ENCODE data around the gene UQCC3.

Gene UQCC3

GRCh38 chr11:62719302-62719978 lies 48.0 kb downstream of the UQCC3 start:
- H3F3A ChIP-seq (ENCODE audit: control insufficient read depth, insufficient read depth), result peaks cover 20% of the 10 kb centered on the region
- TF ChIP-seq, protein P1, sequence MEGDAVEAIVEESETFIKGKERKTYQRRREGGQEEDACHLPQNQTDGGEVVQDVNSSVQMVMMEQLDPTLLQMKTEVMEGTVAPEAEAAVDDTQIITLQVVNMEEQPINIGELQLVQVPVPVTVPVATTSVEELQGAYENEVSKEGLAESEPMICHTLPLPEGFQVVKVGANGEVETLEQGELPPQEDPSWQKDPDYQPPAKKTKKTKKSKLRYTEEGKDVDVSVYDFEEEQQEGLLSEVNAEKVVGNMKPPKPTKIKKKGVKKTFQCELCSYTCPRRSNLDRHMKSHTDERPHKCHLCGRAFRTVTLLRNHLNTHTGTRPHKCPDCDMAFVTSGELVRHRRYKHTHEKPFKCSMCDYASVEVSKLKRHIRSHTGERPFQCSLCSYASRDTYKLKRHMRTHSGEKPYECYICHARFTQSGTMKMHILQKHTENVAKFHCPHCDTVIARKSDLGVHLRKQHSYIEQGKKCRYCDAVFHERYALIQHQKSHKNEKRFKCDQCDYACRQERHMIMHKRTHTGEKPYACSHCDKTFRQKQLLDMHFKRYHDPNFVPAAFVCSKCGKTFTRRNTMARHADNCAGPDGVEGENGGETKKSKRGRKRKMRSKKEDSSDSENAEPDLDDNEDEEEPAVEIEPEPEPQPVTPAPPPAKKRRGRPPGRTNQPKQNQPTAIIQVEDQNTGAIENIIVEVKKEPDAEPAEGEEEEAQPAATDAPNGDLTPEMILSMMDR (IDR thresholded peaks at IDR 0.05; ENCODE audit: low read depth, low read length, poor library complexity, severe bottlenecking), result no peak
- TF ChIP-seq EZH2phosphoT487 (IDR thresholded peaks at IDR 0.05; ENCODE audit: borderline replicate concordance, low read length), result no peak
- H3K36me3 ChIP-seq (ENCODE audit: control insufficient read depth, low read length), result peaks cover 98% of the 10 kb centered on the region
- no peak overlapping the region for H3K27ac ChIP-seq (ENCODE audit: low read depth, low read length)
- H3K9me2 ChIP-seq (replicated peaks; ENCODE audit: control insufficient read depth, low read length), result no peaks in the 10 kb centered on the region
- peaks cover 6% of the 10 kb centered on the region; the same call in 1 of the 2 replicates for H4K20me1 ChIP-seq (ENCODE audit: control insufficient read depth, insufficient read depth, low read depth, low read length)
- no peaks in the 10 kb centered on the region for H3K27me3 ChIP-seq (ENCODE audit: control insufficient read depth, low read length)
- H3K4me2 ChIP-seq (ENCODE audit: low read length), result no peak overlapping the region
- H3K4me3 ChIP-seq (ENCODE audit: low read length), result no peak overlapping the region
- H3K79me2 ChIP-seq (ENCODE audit: control insufficient read depth, low read length), result peaks cover 80% of the 10 kb centered on the region
- H3K9me3 ChIP-seq (ENCODE audit: control insufficient read depth, insufficient read depth, low read length), result no peaks in the 10 kb centered on the region
- H3K4me1 ChIP-seq (ENCODE audit: control insufficient read depth, low read length), result peaks cover 5% of the 10 kb centered on the region

DNA sequence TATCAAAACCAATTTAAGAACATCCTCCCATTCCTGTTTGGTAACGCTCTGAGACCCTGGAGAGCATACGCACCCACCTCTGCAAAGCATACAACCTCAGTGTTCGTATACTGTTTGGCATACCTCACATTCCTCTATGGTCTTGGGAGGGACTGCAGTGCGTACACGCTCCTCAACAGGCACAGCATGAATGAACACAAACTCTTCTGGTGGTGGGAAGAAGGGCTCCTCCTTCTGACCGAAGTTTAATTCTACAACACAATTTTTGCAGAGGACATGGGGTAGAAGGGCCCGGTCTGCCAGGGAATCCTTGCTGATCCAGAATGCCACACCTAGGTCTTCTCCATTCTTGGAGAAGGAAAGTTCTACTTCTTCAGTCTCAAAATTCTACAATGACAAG lies 50.5 kb downstream of the UQCC3 start:
- Histone ChIP-seq H3K27ac (ENCODE audit: low read depth, low read length) (no peak overlapping the region), H3K4me2 (ENCODE audit: low read length) (no peak overlapping the region), H3F3A (ENCODE audit: control insufficient read depth, insufficient read depth) (0 out of 2 replicates have a peak, but pooled peaks cover 5% of the 10 kb centered on the region), H4K20me1 (ENCODE audit: control insufficient read depth, insufficient read depth, low read depth, low read length) (peaks cover 25% of the 10 kb centered on the region), H3K9me3 (ENCODE audit: control insufficient read depth, insufficient read depth, low read length) (no peaks in the 10 kb centered on the region), H3K79me2 (ENCODE audit: control insufficient read depth, low read length) (peaks cover 91% of the 10 kb centered on the region), H3K27me3 (ENCODE audit: control insufficient read depth, low read length) (no peaks in the 10 kb centered on the region), H3K4me3 (ENCODE audit: low read length) (no peak overlapping the region), H3K36me3 (ENCODE audit: control insufficient read depth, low read length) (peaks cover 98% of the 10 kb centered on the region), H3K4me1 (ENCODE audit: control insufficient read depth, low read length) (peaks cover 14% of the 10 kb centered on the region), H3K9me2 (replicated peaks; ENCODE audit: control insufficient read depth, low read length) (no peaks in the 10 kb centered on the region)
- no peak for TF ChIP-seq EZH2phosphoT487 (IDR thresholded peaks at IDR 0.05; ENCODE audit: borderline replicate concordance, low read length)
- TF ChIP-seq, protein P1 (IDR thresholded peaks at IDR 0.05; ENCODE audit: low read depth, low read length, poor library complexity, severe bottlenecking), result no peak
